HG03460 (cell line): ENCODE results near the gene MYO1F.
"Not testable (repeated sequence)": the region's sequence is repeated elsewhere in the genome, so short reads cannot be mapped to it uniquely, and the experiment has no call there.

ENCODE experiments used
- ATAC-seq: cut with Tn5 transposase; IDR thresholded peaks from one replicate; pipeline ENCODE4 v1.9.1; 2021; ENCODE audit not compliant: unreplicated experiment

The MYO1F gene

GRCh38 chr19:8577247-8577646 is at the start of gene MYO1F:
TSS of gene MYO1F (minus strand) at chr19:8577442. CDS start at chr19:8577309, 133 bp downstream.
- no peak for ATAC-seq

GRCh38 chr19:8626842-8627241 is 49.6 kb upstream of the MYO1F start:
- ATAC-seq = no peak

GRCh38 chr19:8622886-8623285 is 45.6 kb upstream of the MYO1F start:
- ATAC-seq = not testable (repeated sequence)

- no peak for ATAC-seq
These were observed 41.5 kb upstream of the MYO1F start for GRCh38 chr19:8618751-8619150.

GRCh38 chr19:8617984-8618383 is 40.7 kb upstream of the MYO1F start:
- ATAC-seq = no peak

- ATAC-seq = not testable (repeated sequence)
These were observed 40.1 kb upstream of the MYO1F start for GRCh38 chr19:8617325-8617724.

GRCh38 chr19:8616861-8617260 is 39.6 kb upstream of the MYO1F start:
- ATAC-seq = no peak

- ATAC-seq = no peak
These were observed 38.8 kb upstream of the MYO1F start for GRCh38 chr19:8615813-8616596.

- ATAC-seq = no peak
These were observed 37.8 kb upstream of the MYO1F start for GRCh38 chr19:8615024-8615423.

- no peak for ATAC-seq
These were observed 37.2 kb upstream of the MYO1F start for GRCh38 chr19:8614455-8614854.

GRCh38 chr19:8612807-8613171 is 35.5 kb upstream of the MYO1F start:
- no peak for ATAC-seq

GRCh38 chr19:8611877-8612806 is 34.9 kb upstream of the MYO1F start:
- ATAC-seq = no peak

GRCh38 chr19:8611391-8611876 is 34.2 kb upstream of the MYO1F start:
- no peak for ATAC-seq

- no peak for ATAC-seq
These were observed 33.7 kb upstream of the MYO1F start for GRCh38 chr19:8610936-8611300.

GRCh38 chr19:8610041-8610935 is 33.0 kb upstream of the MYO1F start, which contains the start of gene ADAMTS10:
TSS of gene ADAMTS10 (minus strand) at chr19:8610715. CDS start at chr19:8605710, 5,005 bp downstream.
- no peak for ATAC-seq

GRCh38 chr19:8609279-8610040 is 32.2 kb upstream of the MYO1F start:
- ATAC-seq = no peak

- no peak for ATAC-seq
These were observed 31.7 kb upstream of the MYO1F start for GRCh38 chr19:8608941-8609278.

- no peak for ATAC-seq
These were observed 30.1 kb upstream of the MYO1F start for GRCh38 chr19:8607386-8607785.

- no peak for ATAC-seq
These were observed 28.3 kb upstream of the MYO1F start for GRCh38 chr19:8605514-8605913.

GRCh38 chr19:8601796-8602195 is 24.6 kb upstream of the MYO1F start:
- ATAC-seq = no peak
